ENCODE measurements around the gene DNAJC25.
"Not testable (repeated sequence)": the region's sequence is repeated elsewhere in the genome, so short reads cannot be mapped to it uniquely, and the experiment has no call there.

Gene DNAJC25

DNA sequence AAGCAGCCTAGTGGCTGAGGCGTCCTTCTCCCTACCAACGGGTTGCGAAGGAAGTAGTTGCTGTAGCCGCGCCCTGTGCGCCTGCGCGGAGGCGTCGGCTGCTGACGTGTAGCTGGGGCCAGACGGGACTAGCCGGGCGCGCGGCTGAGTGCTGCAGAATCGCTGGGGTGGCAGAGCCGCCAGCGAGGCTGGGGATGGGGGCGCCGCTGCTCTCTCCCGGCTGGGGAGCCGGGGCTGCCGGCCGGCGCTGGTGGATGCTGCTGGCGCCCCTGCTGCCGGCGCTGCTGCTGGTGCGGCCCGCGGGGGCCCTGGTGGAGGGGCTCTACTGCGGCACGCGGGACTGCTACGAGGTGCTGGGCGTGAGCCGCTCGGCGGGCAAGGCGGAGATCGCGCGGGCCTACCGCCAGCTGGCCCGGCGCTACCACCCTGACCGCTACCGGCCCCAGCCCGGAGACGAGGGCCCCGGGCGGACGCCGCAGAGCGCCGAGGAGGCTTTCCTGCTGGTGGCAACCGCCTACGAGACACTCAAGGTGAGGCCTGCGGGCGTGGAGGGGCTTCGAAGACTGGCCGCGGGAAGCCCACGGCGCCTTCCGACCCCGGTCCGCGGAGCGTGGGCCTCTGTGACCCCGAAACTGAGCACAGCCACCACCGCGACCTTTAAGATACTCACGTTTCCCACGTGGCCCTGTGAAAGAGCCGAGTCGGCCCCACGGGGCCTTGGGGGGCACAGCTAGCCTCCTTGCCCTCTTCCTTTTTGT lies at the start of gene DNAJC25:
Gene DNAJC25, plus strand, starts transcription at position 121 of the 758 bp plus-strand sequence. Its CDS starts 74 bp downstream, at position 195.
- DNase-seq (ENCODE audit: low spot score) = peak; percentile 97

DNA sequence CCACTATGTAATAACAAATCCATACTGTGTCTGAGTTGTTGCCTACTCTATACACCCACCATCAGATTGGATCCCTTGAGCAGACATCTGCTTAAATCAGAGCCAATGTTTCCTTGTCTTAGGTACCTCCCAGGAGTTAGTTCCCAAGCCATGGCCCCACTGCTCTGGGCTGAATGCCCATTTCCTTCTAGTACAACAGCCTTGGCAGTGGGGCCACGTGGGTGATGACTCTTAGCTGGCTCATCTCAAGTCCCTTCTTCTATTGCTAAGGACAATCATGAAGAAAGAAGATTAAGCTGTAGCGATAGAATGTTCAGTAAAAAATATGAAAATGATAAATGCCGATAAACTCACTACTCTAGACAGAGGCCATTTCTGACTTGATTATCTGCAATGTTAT lies 48.2 kb upstream of the DNAJC25 start:
- no peak for DNase-seq (ENCODE audit: low spot score)

GRCh38 chr9:111586378-111586777 lies 44.8 kb upstream of the DNAJC25 start:
- no peak for DNase-seq (ENCODE audit: low spot score)

- DNase-seq (ENCODE audit: low spot score) = no peak
These were observed 42.3 kb upstream of the DNAJC25 start for GRCh38 chr9:111588846-111589245.

GRCh38 chr9:111597852-111598732 lies 33.0 kb upstream of the DNAJC25 start:
- peak; percentile 29 for DNase-seq (ENCODE audit: low spot score)

GRCh38 chr9:111598733-111599091 lies 32.4 kb upstream of the DNAJC25 start:
- no peak for DNase-seq (ENCODE audit: low spot score)

DNA sequence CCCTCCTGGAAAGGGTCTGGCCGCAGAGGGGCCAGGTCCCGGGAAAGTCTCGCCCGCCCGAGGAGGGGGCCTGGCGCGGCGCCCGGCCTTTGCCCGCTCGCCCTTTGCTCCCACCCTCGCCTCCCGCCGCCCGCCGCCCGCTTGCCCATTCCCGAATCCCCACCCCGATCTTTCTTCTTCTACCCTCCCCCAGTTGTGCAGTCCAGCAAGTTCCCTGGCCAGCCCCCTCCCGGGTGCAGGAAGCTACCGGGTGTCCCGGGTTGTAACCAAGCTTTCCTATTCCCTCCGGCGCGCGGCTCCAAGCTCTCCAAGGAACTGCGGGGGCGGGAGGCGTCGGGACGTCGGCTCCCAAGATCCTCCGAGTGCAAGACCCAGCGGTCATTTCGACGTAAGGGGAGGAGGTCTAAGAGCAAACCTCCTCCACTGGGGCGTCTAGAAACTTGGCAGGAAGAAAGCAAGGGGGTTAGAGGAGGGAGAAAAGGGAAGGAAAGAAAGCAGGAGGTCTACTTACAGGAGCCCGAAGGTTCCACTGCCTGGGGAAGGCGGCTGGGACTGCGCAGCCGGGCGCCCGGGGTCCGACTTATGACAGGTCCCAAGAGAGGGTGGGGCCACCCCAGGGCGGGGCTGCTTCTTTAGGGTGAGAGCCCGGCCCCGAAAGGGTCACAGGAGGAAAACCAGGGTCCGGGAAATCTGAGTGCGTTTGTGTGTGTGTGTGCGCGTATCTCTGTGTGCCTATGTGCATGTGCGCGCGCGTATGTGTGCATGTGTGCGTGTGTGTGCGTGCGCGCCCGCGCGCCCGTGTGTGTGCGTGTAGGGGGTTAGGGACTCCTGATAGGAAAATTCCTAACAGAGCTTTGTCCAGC lies 31.8 kb upstream of the DNAJC25 start, which contains the start of gene PTGR1:
Gene PTGR1, minus strand, starts transcription at position 556 of the 863 bp plus-strand sequence. CDS start 2,225 bp downstream, outside the sequence.
- DNase-seq (ENCODE audit: low spot score) = peak; percentile 42

DNA sequence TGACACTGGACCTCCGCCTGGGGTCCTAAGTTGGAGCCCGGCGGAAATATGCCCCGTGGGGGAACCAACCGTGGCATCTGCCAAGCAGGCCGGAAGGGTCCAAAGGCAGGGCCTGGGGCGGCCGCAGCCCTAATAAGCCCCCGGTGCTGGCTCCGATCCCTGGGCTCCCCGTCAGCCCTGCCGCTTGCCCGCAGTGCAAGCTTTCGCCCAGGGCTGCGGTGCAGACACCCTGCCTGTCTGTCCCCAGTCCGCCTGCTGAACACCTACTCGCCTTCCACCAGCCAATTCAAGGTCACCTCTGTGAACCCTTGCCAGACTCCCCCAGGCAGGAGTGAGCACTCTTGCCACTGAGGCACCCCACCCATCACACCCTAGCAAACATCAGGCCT lies 31.2 kb upstream of the DNAJC25 start:
- DNase-seq (ENCODE audit: low spot score) = no peak

- no peak for DNase-seq (ENCODE audit: low spot score)
These were observed 29.7 kb upstream of the DNAJC25 start for GRCh38 chr9:111601237-111602018.

DNA sequence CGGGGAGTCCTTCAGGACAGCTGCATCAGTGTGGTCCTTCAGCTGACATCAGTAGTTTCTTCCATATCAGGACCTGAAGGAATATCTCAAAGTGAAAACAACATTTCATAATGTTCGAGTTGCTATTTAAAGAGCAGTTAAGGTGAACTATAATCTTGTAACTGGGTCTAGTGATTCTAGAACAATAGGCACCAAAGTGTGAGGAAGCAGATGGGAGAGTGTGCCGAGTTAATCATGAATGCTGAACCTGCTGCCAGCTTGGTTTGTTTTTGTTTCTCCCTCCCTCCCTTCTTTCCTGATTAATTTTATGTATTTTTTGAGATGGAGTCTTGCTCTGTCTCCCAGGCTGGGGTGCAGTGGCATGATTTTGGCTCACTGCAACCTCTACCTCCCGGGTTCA lies 28.1 kb upstream of the DNAJC25 start:
- no peak for DNase-seq (ENCODE audit: low spot score)

DNA sequence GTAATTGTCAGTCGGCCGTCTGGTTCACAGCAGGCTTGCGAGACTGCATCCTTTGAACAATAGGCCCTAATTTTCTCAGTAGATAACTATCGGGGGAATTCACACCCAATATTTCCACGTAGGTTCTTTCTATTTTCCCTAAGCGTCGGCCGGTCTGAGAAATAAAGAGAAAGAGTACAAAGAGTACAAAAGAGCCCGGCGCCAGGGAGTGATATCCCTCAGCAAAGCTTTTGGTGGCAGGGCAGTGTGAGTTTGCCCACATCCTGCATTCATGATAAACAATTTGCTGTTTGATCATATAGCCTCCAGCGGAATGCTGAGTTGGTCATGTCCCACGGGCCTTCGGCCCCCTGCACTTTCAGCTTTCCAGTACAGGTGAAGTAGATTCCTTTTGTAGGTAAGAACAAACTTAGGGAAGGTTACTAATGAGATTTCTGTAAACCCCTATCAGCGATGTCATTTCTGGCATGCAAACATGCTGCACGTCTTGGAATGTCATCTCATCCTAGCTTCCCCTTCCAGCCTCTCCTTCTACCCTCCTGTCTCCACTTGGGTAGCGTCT lies 27.0 kb upstream of the DNAJC25 start:
- no peak for DNase-seq (ENCODE audit: low spot score)

- DNase-seq (ENCODE audit: low spot score) = no peak
These were observed 26.0 kb upstream of the DNAJC25 start for GRCh38 chr9:111605041-111605559.

DNA sequence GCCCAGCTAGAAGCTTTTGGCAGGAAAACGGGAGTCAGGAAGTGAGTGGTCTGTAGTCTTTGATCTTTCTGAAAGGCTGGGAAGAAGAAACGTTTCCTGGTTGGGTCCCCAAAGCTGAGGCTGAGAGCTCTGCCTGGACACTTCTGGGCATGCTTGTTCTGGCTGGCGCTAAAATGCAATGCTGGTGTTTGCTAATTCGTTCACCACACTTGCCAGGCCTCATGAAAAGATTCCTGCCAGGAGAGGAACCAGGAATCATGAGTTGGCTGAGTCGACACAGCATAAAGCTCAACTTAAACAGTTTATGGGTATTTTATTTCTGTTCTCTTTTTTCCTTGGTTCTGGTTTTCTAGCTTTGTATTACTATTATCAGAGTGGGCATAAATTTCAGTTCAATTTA lies 21.0 kb upstream of the DNAJC25 start:
- no peak for DNase-seq (ENCODE audit: low spot score)

DNA sequence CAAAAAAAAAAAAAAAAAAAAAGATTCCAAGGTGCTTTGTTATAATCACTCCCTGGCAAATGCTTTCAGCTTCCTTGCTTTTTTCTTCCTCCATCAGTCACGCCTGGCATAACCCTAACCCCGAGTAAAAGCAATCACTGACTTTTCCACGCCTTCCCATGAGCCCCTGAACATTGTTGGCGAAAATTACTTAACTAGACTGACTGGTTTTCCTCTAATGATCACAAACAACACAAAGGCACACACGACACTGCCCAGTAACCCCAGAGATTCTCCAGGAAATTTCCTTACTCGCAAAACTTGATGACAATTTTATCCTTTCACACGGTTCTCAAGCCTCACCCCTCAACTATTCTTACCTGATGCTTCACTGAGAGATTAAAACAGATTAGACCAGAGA lies 20.3 kb upstream of the DNAJC25 start:
- DNase-seq (ENCODE audit: low spot score) = no peak

GRCh38 chr9:111613436-111614040 lies 17.6 kb upstream of the DNAJC25 start:
- DNase-seq (ENCODE audit: low spot score) = no peak

- DNase-seq (ENCODE audit: low spot score) = no peak
These were observed 15.2 kb upstream of the DNAJC25 start for GRCh38 chr9:111615928-111616327.

GRCh38 chr9:111617349-111617748 lies 13.8 kb upstream of the DNAJC25 start:
- not testable (repeated sequence) for DNase-seq (ENCODE audit: low spot score)

GRCh38 chr9:111621895-111622480 lies 9.1 kb upstream of the DNAJC25 start:
- DNase-seq (ENCODE audit: low spot score) = peak; percentile 45

- DNase-seq (ENCODE audit: low spot score) = no peak
These were observed 8.5 kb upstream of the DNAJC25 start for GRCh38 chr9:111622626-111623025.

Data from globus pallidus (tissue), 1 donor.